NCI-H2227 treated with DMSO at 0.1 percent for 48 hours (cell line): Measurements from ENCODE around the gene NMBR.
"Not testable (repeated sequence)": the region's sequence is repeated elsewhere in the genome, so short reads cannot be mapped to it uniquely, and the experiment has no call there.

Experiments
- DNase-seq: peaks from one replicate; lab custom pipeline; 2025; lab: John Stamatoyannopoulos, UW

Gene NMBR

DNA sequence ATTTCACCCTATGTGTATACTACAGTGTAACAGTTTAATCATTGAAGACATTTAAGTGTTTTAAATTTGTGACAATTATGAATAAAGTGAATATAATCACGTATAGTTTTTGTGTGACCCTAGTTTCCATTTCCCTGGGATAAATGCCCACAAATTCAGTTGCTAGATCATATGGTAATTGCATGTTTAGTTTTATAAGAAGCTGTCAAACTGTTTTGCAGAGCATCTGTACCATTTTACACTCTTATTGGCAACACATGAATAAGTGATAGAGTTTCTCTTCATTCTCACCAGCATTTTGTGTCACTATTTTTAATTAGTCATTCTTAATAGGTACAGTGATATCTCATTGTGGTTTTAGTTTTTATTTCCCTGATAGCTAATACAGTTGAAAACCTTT lies 7.4 kb upstream of the NMBR start:
- no peak for DNase-seq

DNA sequence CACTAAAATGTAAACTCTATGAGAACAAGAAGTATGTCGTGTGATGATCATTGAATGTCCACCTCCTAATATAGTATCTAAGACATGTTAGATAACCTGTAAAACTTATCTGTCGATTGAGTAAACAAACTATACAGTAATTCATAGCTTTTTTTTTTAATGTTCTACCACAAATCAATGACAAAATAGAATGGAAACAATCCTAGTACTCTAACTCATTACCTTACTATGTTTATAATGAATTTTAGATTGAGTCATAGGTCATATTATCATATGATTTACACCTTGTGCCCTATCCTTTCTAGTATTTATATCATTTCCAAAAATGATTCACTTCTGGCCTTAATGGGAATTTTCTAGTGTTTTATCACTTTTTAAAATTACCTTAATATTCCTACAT lies 6.3 kb upstream of the NMBR start:
- no peak for DNase-seq

DNA sequence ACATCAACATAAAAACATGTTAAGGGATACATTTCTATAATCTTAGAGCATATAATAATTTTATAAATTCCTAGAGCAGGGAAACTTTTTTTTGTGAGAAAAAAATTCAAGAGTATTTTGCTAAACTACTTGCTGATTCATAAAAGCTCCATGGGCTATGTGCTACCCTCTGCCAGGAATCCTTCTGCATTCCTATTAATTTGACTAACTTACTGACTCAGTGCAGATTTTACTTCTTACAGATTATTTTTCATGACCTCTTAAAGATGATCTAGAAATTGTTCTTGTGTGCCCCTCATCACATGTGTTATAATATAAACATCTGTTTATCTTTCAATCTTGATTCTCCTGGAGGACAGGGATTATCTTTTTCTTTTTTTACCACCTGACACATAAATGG lies 5.8 kb upstream of the NMBR start:
- DNase-seq, result no peak

DNA sequence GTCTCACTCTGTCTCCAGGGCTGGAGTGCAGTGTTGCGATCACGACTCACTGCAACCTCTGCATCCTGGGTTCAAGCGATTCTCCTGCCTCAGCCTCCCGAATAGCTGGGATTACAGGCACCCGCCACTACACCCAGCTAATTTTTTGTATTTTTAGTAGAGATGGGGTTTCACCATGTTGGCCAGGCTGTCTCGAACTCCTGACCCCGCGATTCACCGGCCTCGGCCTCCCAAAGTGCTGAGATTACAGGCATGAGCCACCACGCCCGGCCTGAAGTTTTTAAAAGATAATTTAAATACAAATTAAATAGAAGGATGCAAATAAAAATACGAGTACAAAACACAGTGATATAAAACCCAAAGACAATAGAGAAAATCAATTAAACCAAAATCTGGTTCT lies 5.4 kb downstream of the NMBR start:
- DNase-seq, result not testable (repeated sequence)

DNA sequence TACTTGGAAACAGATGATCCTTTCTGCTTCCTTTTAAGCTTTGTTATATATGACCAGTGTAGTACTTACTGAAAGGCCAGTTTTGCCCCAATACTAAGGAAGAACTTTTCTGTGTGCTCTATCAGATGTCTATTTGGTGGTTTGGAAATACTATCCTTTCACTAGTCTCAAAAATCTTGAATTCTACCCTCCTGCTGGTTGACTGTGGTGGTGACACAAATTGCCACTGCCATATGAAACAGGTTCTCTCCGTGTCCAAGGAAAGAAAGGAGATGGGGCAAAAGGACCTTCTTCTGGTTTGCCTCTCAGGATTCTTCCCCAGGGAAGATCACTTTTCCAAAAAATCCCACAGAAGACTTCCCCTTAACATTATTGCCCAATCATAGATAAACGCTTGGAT lies 8.0 kb downstream of the NMBR start:
- no peak for DNase-seq

DNA sequence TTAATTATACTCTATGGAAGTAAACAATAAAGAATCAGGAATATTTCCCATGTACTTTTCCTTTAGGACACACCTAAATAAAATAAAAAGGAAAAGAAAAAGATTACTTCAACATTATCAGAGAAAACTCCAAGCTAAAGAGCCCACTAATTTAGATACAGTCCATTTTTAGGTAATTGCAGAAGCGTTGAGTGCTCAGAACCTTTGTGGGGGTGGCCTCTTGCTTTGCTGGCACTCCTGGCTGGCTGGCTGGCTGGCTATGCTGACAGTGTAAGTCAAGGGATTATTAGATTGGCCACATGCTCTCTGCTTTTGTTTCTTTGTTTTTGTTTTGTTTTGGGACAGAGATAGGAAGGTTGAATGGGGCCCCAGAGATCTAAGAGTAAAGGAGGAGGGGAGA lies 14.3 kb downstream of the NMBR start, which contains the start of gene GJE1:
Gene GJE1, plus strand, starts transcription at position 301 of the 400 bp plus-strand sequence. CDS start 234 bp downstream, outside the sequence.
- DNase-seq, result no peak

DNA sequence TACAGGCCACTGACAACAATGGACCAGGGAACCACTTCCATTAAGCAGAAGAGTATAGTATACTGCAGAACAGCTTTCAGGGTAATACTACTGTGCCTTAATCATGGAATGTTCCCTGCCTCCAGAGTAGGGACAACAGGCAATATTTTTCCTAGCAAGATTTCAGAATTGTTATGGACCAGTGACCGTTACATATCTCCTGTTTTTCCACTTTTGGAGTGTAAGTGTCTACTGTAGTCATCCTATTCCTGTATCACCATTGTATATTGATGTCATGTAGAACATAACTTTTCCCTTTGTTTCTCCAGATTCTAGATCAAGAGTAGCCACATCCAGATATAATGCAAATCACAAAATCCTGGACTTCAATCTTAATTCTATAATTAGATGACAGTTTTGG lies 16.1 kb downstream of the NMBR start:
- no peak for DNase-seq

DNA sequence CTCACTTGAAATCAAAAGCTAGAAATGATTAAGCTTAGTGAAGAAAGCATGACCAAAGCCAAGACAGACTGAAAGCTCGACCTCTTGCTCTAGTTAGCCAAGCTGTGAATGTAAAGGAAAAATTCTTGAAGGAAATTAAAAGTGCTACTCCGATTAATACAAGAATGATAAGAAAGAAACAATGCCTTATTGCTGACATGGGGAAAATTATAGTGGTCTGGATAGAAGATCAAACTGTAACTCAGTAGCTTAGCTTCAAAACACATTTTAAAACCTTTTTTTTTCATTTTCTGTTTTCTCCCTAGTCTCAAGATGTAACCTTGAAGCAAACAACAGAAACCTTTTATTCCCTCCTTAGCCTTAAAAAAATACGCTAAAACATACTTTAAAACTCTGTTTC lies 25.6 kb downstream of the NMBR start:
- DNase-seq, result no peak

DNA sequence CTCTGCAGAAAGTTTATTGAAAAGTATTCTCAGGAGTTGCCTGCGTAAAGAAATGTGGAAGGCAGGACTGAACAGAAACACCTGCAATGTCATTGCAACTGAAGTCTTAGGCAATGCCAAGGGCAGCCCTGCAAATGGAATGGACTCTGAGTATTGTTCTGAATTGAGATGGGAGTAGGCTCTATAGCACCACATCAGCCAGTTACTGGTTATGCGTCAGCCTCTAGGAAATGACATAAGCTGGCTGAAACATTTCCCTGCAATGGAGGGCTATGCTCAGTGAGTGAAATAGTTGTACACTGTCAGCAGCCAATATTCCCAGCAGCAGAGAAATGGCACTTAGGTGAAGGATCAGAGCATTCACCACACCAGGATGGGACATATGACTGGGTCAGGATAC lies 28.0 kb downstream of the NMBR start:
- no peak for DNase-seq

DNA sequence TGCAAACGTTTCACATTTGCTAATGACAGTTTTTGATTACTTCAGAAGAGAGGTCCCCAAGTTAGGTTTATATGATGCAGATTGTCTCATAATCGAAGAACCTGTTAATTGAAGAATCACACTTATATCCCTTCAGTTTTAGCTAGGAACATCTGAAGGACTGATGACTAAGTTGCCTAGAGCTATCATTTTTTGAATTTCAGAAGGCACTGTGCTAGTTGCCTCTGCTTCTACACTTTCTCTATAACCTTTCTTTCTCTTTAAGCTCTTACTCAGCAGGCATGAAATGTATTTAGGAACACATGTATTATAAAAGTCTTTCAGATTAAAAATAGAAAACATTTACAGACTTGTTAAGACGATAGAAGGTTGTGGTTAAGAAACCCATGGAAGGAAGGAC lies 28.6 kb downstream of the NMBR start:
- DNase-seq, result no peak

DNA sequence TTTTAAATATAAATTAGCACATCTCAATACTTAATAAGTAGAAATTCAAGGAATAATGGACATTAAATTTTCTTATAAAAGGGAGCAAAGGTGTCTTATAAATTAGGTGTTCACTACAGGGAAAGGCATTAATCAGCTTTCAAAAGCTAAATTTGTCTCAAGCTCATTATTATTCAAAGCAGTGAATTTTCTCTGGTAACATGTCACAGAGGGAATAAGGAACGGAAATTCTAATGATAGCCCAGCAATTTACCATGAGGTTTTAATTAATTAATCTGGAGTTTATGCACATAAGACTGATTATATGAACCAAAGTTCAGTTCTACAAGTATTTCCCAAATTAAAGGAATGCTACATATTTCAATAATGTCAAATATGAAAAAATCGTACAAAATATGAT lies 29.6 kb downstream of the NMBR start:
- no peak for DNase-seq

DNA sequence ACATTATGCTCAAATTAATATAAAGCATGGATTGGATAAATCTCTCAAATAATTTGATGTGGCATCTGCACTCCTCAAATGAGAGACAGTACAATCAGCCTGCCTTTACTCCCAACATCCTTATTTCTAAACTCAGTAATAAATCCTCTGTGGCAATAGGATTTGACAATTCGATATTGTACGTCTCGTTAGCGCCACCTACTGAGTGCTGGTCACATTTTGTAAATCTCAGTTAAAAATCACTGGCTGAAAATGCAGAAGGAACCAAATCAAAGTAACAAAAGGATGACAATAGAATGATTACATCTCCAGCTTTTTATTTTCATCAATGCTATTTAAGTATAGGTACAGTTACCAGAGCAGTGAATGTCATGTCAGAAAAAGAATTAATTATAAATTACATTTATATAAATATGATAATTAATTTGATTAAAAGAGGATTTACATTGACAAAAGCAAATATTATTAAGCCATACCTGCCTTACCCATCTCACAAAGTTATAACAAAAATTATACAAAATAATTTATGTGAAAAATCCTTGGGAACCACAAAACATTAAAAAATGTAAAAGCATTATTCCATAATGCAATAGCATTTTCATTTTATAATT lies 34.4 kb downstream of the NMBR start:
- DNase-seq, result peak; percentile 9

DNA sequence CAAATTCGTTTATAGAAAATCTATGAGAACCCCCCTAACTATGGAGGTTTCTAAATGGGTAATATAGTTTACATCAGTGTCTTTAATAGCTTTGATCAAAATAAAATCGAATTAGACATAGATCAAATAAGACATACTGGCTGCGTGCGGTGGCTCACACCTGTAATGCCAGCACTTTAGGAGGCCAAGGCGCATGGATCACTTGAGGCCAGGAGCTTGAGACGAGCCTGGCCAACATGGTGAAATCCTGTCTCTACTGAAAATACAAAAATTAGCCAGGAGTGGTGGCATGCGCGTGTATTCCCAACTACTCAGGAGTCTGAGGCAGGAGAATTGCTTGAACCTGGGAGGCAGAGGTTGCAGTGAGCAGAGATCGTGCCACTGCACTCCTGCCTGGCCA lies 36.1 kb downstream of the NMBR start:
- not testable (repeated sequence) for DNase-seq

DNA sequence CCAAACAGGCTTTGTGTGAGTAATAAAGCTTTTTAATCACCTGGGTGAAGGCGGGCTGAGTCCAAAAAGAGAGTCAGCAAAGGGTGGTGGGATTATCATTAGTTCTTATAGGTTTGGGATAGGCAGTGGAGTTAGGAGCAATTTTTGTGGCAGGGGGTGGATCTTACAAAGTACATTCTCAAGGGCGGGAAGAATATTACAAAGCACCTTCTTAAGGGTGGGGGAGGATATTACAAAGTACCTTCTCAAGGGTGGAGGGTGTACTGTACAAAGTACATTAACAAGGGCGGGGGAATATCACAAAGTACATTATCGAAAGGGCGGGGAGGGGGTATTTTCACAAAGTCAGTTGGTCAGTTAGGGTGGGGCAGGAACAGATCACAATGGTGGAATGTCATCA lies 42.1 kb downstream of the NMBR start:
- not testable (repeated sequence) for DNase-seq

DNA sequence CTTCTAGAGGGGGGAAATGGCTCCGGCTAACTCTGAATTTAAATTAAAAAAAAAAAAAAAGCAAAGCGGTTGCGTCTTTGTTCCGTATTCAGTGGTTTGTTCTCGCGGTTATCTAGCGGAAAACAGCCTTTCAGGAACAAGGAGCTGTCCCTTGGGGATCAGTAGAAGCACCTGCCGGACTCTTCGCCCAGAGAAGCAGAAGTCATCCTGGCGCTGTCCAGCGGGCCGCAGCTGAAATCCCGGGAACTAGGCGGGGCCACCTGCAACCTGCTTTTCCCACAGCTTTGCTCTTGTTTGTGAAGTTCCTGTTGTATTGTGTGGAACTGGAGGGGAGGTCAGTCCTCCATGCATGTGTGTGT lies 58.1 kb downstream of the NMBR start:
- DNase-seq, result no peak

DNA sequence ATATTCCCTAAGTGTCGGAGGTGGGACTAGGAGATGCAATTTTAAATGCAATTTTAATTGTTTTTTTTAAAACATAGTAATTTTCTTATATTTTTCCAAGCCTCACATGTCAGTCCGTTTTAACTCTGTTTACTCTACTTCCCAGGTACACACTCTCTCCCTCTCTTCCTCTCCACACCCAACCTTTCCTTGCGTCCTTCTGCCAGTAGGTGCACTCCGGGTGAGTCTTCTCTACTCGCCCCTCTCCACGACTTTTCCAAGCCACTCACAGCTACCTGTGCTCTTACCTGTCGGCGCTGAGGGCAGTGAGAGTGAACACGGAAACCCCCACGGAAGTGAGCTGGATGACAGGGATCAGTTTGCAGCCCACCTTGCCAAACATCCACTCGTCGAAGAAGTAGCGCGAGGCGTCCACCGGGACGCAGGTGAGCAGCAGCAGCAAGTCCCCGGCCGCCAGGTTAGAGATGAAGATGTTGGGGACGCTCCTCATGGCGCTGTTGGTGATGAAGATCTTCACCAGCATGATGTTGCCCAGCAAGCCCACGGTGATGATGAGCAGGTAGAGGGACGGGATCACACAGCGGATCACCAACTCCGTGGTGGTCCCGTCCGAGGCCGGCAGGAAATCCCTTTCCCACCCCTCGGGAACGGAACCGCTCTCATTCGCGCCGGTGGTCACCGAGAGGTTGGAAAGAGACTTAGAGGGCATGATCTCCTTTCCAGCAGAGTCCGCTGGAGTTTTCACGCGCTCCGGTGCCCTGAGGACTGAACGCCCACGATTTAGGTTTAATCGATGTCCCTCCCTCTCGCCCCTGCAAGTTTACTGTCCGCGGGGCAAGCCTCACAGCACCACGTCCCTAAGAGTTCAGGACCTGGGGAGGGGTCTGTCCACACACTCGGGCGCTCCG lies 58.7 kb downstream of the NMBR start:
- no peak for DNase-seq

DNA sequence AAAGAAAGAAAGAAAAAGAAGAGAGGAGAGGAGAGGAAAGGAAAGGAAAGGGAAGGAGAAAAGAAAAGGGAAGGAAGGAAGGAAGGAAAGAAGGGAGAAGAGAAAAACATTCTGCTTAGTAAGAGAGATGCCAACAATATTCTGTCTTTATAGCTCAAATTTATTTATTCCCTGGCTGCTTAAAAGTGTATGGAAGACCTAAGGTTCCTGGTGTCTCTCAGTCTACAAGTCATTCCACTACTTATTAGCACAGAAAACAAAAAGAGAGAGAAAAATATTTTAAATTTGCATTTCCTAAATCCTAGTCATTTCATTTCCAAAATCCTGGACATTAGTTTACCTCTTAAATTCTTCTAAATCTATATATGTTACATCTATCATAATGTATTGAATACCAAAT lies 67.8 kb downstream of the NMBR start:
- no peak for DNase-seq

DNA sequence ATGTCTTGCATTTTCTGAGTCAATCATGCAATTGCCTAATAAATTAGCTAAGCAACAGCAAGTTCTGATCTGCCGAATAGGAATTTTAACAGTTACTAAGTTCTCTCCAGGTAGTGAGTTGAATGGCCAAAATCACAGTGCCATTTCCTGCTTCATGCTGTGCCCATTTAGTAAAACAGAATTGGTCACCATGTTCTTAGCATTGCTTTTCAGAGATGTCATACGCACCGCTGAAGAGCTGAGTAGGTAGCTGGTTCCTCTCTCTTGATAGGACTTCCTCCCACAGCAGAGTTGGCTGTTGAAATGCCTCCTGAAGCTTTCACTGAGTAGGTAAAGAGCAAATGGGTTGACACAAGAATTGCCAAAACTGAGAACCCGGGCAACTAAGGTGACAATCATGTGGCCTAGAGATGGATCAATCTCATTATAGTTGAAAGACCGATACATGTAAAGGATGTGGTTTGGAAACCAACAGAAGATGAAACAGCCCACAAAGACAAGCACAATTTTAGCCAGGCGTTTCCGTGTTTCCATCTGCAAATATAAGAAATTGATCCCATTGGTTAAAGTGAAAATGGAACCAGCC lies 71.3 kb downstream of the NMBR start:
- no peak for DNase-seq

DNA sequence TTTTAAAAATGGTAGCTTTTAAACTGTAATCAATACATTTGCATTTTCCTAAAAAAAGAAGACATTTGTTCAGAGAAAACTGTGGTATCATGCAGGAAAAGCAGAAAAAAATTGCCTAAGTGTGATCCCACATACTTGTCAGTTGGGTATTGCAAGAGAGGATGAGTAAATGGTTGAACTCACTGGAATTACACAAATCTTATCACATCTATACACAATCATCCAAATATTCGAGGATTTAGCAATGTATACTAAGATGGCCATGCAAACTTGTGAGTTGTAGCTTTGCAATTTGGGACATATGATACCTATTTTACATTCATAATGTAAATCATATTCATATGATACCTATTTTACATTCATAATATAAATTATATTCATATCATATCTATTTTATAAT lies 72.4 kb downstream of the NMBR start:
- no peak for DNase-seq

DNA sequence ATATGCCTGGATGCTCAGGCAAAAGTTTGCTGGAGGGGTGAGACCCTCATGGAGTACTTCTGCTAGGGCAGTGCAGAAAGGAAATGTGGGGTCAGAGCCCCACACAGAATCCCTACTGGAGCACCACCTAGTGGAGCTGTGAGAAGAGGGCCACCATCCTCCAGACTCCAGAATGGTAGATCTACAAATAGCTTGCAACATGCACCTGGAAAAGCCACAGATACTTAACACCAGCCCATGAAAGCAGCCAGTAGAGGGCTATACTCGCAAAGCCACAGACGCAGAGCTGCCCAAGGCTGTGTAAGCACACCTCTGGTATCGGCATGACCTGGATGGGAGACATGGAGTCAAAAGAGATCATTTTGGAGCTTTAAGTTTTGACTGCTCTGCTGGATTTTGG lies 74.9 kb downstream of the NMBR start:
- DNase-seq, result no peak

DNA sequence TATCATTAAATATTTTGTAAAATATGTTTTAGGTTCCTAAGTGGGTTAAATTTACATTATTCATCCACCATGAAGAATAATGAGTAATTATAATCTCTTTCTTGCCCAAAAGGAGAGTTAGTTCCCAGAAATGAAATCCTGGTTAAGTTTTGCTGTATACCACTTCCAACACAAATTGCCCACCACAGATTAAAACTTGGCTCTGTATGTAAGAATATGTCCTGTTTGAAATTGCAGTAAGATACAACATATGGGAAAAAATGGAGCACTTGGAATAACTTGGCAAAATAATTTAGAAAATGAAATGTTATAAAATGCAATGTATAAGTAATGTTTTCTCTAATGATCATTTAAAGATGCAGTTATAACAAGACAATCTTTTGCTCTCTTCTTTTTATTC lies 78.5 kb downstream of the NMBR start:
- DNase-seq, result no peak

DNA sequence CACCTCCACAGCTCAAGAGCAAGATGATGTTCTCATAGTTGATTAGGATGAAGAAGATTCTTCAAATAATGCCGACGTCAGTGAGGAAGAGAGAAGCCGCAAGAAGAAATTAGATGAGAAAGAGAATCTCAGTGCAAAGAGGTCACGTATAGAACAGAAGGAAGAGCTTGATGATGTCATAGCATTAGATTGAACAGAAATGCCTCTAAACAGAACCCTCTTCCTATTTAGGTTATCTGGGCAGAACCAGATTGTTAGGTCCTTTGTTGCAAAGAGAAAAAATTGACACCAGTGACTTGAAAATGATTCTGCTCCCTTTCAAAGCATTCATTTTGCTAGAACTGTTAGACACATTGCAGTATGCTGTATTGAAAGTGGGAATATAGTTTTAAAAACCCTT lies 84.1 kb downstream of the NMBR start:
- not testable (repeated sequence) for DNase-seq

DNA sequence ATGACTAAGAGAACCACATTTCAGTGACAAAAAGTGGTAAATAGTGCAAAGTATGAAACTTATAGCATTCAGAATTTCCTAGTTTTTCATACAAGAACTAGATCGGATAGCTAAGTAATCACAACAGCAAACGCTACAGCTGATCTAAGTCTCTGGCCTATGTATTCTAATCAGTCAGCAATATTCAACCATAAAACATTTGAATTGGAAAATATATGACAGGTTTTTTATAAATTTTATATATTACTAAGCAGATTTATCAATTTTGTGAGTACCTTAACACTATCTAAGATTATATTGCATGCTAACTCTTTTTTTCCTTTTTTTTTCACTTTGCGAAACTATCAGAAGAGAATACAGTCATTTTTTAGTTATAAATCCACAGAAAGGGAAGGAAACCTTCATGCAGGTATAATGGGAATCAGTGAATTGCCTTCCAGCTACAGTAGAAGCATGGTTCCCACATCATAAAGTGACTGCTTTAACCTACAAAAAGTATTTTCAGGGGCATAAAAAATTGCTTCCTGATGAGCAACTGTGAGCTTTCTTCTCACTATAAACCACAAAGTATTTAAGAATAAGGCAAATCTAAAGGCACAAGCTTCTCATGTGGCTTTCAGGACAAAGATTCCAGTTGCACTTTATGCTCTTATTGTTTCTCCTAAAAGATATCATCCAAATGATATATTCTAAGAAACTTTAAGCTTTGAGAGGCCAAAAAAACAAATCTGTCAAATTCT lies 88.2 kb downstream of the NMBR start:
- DNase-seq, result no peak
